ENCODE measurements around the gene PLXDC2. TPM values are rescaled to one million over a fixed set of nuclear protein-coding genes. Genes with fewer than 3 reads are reported as not detected.

PLXDC2 gene
- total and polyA plus RNA-seq, 2 experiments from 2014 or later: 39.9 to 52.2 TPM

- TF ChIP-seq EZH2 (IDR thresholded peaks at IDR 0.05; ENCODE audit: borderline replicate concordance) (no peak), EZH2phosphoT487 (IDR thresholded peaks at IDR 0.05; ENCODE audit: low read depth, severe bottlenecking, unreplicated experiment) (no peak)
- TF ChIP-seq, protein P1, sequence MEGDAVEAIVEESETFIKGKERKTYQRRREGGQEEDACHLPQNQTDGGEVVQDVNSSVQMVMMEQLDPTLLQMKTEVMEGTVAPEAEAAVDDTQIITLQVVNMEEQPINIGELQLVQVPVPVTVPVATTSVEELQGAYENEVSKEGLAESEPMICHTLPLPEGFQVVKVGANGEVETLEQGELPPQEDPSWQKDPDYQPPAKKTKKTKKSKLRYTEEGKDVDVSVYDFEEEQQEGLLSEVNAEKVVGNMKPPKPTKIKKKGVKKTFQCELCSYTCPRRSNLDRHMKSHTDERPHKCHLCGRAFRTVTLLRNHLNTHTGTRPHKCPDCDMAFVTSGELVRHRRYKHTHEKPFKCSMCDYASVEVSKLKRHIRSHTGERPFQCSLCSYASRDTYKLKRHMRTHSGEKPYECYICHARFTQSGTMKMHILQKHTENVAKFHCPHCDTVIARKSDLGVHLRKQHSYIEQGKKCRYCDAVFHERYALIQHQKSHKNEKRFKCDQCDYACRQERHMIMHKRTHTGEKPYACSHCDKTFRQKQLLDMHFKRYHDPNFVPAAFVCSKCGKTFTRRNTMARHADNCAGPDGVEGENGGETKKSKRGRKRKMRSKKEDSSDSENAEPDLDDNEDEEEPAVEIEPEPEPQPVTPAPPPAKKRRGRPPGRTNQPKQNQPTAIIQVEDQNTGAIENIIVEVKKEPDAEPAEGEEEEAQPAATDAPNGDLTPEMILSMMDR (IDR thresholded peaks at IDR 0.05; ENCODE audit: poor library complexity): no peak
- Histone ChIP-seq H3K9me2 (replicated peaks; ENCODE audit: insufficient read depth) (no peaks in the 10 kb centered on the region), H3K9me3 (ENCODE audit: low read depth) (no peaks in the 10 kb centered on the region), H3K27me3 (no peaks in the 10 kb centered on the region), H3K4me3 (no peak overlapping the region), H4K20me1 (ENCODE audit: insufficient read depth, poor library complexity, severe bottlenecking) (no peaks in the 10 kb centered on the region), H3K4me1 (ENCODE audit: insufficient read depth) (peaks cover 35% of the 10 kb centered on the region), H3K79me2 (peaks cover 10% of the 10 kb centered on the region), H3K27ac (peak overlapping the region; percentile 33), H3K4me2 (peak overlapping the region; percentile 25), H3K36me3 (replicated peaks; ENCODE audit: insufficient read depth, low read depth) (no peaks in the 10 kb centered on the region), H2AFZ (no peak overlapping the region)
- 47% methylated on average over 4 of the region's 4 CpGs for WGBS (ENCODE audit: low lambda C conversion rate, missing lambda C conversion rate)
- peak; percentile 19 for DNase-seq (ENCODE audit: low spot score)
Measured at GRCh38 chr10:19918794-19919193, 102.6 kb downstream of the PLXDC2 start.

DNA sequence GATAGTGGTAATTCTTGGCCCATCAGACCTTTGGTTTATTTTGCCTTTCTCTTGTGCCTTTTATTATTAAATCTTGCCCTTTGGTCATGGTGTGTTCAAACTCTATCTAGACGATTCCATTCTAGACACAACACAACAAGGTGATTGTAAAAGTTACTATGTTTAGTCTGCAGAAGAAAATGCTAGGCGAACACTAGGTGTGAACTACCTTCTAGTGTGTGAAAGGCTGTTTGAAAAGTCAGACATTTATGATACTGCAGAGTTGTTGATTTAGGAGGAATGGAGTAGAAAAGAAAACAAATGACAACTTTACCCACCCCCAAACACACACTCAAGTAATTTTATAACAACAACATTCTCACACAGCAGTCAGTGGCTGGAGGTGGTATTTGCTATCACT is 103.4 kb downstream of the PLXDC2 start:
- H3K36me3 ChIP-seq (replicated peaks; ENCODE audit: insufficient read depth, low read depth): no peaks in the 10 kb centered on the region
- peak overlapping the region; percentile 33 for H3K27ac ChIP-seq
- no peak for DNase-seq (ENCODE audit: low spot score)
- H3K27me3 ChIP-seq: no peaks in the 10 kb centered on the region
- H4K20me1 ChIP-seq (ENCODE audit: insufficient read depth, poor library complexity, severe bottlenecking): no peaks in the 10 kb centered on the region
- H3K4me1 ChIP-seq (ENCODE audit: insufficient read depth): peaks cover 35% of the 10 kb centered on the region
- TF ChIP-seq, protein P1 (IDR thresholded peaks at IDR 0.05; ENCODE audit: poor library complexity): no peak
- TF ChIP-seq EZH2 (IDR thresholded peaks at IDR 0.05; ENCODE audit: borderline replicate concordance) (no peak), EZH2phosphoT487 (IDR thresholded peaks at IDR 0.05; ENCODE audit: low read depth, severe bottlenecking, unreplicated experiment) (no peak)
- no peaks in the 10 kb centered on the region for H3K9me2 ChIP-seq (replicated peaks; ENCODE audit: insufficient read depth)
- H3K9me3 ChIP-seq (ENCODE audit: low read depth): no peaks in the 10 kb centered on the region
- no peak overlapping the region for H3K4me3 ChIP-seq
- H3K79me2 ChIP-seq: peaks cover 10% of the 10 kb centered on the region
- no peak overlapping the region for H2AFZ ChIP-seq
- WGBS (ENCODE audit: low lambda C conversion rate, missing lambda C conversion rate): 37% methylated on average over 2 of the region's 2 CpGs
- H3K4me2 ChIP-seq: peak overlapping the region; percentile 18

GRCh38 chr10:19920075-19920726 is 104.0 kb downstream of the PLXDC2 start:
- no peaks in the 10 kb centered on the region for H3K27me3 ChIP-seq
- H3K9me2 ChIP-seq (replicated peaks; ENCODE audit: insufficient read depth): no peaks in the 10 kb centered on the region
- 80% methylated on average over 4 of the region's 4 CpGs for WGBS (ENCODE audit: low lambda C conversion rate, missing lambda C conversion rate)
- no peak overlapping the region for H3K4me3 ChIP-seq
- H3K27ac ChIP-seq: peak overlapping the region; percentile 33
- H3K4me2 ChIP-seq: peak overlapping the region; percentile 18
- peaks cover 10% of the 10 kb centered on the region for H3K79me2 ChIP-seq
- H3K36me3 ChIP-seq (replicated peaks; ENCODE audit: insufficient read depth, low read depth): no peaks in the 10 kb centered on the region
- H3K4me1 ChIP-seq (ENCODE audit: insufficient read depth): peaks cover 35% of the 10 kb centered on the region
- TF ChIP-seq EZH2phosphoT487 (IDR thresholded peaks at IDR 0.05; ENCODE audit: low read depth, severe bottlenecking, unreplicated experiment) (no peak), EZH2 (IDR thresholded peaks at IDR 0.05; ENCODE audit: borderline replicate concordance) (no peak)
- TF ChIP-seq, protein P1 (IDR thresholded peaks at IDR 0.05; ENCODE audit: poor library complexity): no peak
- H4K20me1 ChIP-seq (ENCODE audit: insufficient read depth, poor library complexity, severe bottlenecking): no peaks in the 10 kb centered on the region
- no peaks in the 10 kb centered on the region for H3K9me3 ChIP-seq (ENCODE audit: low read depth)
- no peak for DNase-seq (ENCODE audit: low spot score)
- no peak overlapping the region for H2AFZ ChIP-seq

All from hepatocyte (in vitro differentiated cells).